ENCODE data around the gene STAC.
"Not testable (repeated sequence)": the region's sequence is repeated elsewhere in the genome, so short reads cannot be mapped to it uniquely, and the experiment has no call there.

STAC gene

DNA sequence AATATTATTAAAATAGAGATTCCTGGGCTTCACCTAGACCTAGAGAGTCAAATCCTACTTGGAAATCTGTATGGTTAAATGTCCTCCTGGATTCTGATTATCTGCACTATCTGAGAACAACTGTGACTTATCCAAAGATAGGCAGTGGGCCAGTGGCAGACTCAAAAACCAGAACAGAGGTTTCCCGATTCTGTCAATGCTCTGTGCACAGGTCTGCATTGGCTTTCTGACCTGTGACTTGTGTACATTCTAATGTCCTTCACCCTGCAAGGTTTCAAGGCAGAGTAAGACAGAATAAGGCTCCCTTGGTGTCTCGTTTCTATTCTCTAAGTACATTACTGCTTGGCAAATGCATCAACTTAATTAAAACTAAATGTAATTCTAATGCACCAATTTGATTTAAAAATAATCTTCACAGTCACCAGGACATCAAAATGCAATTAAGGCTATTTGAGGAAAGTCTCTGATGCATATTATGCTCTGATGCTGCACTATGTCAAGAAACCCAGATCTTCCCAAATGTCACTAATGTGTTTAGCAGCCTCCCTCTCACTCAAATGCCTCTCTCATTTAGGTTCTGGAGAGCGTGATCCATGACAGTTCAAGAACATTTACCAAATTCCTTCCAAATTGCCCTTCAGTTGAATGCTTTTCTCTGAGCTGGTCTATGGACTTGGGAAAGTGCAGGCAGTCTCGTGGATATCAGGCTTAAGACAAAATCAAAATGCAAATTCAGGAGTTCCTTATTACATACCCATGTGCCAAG is 140.1 kb downstream of the STAC start:
- DNase-seq (ENCODE audit: low read depth, low spot score): no peak

DNA sequence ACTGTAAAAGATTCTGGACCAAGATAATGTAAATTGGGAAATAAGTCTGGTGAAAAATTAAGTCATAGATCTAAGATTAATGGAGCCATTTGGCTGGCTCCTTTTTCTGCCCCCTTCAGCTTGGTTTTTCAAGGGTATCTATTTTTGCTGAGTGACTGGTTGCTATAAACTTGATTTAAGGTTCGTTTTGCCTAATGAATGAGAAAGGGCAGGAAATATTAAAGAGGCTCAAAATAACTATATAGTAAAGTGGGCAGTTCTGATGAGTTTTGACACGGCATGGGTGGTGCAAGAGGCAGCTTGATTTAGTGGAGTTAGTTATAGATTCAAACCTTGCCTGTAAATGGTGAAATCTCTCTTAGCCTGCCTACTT is 140.7 kb downstream of the STAC start:
- no peak for DNase-seq (ENCODE audit: low read depth, low spot score)

DNA sequence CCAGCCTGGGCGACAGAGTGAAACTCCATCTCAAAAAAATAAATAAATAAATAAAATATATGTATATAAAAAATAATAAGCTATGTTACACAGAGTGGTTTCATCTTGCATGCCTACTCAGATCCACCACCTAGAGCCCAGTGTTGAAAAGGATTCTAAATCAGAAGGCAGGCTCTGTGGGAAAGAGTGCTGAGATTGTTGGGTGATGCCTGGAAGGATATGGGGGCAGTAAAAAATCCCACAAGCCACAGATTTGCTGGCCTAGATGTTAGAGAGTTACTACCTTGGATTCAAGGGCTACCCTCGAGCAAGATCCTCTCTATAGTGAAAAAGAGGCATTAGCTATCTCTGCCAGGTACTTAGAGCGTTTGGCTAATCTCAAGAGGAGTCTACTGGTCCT is 144.3 kb downstream of the STAC start:
- DNase-seq (ENCODE audit: low read depth, low spot score): no peak

DNA sequence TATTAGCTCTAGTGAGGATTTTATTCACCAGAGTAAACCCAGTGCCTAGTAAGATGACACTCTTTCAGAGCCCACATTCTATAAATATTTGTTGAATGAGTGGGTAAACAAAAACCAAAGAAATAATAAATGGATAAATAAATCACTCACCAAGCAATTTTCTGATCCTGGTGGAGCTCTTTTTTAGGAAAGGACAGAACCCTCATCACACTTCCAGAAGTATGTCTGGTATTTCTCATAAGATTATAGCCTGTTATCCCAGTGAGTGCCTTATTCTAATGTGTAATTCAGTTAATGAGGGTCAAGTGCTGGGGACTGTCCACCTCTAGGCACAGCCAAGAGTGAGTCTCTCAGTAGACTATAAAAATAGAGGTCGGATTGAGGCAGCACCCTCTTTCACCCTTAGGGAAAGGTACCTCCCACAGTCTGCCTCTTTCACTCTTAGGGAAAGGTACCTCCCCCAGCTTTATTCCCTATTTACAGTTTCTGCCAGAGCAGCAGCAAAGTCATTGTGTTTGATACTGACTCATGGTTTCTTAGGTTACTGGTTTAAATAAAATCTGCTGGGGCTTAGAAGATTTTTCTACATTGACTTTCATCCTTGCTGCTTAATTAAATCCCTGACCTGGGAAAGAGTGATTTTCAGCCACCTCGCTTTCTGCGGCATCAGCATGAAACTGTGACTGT is 145.0 kb downstream of the STAC start:
- DNase-seq (ENCODE audit: low read depth, low spot score): no peak

DNA sequence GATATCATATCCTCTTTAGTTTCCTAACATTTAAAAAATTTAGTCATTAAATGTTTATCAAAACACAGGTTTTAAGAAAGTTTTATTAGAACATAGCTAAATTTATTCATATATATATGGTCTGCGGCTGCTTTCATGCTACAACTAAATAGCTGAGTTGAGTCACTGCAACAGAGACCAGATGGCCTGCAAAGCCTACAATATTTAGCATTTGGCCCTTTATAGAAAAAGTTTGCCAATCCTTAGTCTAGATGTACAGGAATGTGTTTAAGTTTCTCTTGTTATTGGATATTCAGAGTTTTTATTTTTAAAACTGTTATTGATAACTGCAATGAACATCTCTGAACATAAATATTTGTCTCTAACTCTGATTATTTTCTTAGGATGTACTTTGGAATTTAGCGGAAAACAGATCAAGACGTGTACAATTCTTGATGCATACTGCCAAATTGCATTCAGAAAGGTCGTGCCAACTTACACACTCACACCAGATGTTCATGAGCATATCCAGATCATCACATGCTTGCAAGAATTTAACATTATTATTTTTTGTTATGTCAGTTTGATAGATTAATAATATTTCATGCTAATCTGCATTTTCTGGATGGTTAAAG is 157.9 kb downstream of the STAC start:
- no peak for DNase-seq (ENCODE audit: low read depth, low spot score)

DNA sequence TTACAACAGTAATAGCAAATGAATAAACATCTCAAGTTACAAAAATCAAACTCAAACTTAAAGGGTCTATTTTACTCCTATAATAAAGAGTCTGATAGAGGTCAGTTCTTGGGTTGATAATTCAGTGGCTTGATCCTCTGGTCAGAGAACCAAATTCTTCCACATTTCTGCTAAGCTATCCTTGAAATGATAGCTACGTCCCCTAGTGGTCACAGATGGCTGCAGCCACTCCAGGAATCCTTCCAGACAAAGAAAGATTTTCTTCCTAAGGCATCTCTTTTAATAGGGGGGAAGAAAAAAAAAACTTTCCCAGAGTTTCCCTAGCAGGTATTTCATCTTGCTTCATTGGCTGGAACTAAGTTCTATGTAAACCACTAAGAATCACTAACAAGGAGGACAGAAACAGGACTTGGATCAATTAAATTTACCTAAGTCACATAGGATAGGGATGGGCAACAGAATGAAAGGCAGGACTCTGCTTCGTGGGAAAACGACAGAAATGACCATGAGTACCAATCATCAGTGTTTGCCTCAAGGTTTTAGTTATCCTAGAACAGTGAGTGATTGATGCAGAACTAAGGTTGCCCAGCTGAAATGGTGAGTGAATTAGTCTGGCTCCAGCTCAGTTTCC is 160.7 kb downstream of the STAC start:
- no peak for DNase-seq (ENCODE audit: low read depth, low spot score)

DNA sequence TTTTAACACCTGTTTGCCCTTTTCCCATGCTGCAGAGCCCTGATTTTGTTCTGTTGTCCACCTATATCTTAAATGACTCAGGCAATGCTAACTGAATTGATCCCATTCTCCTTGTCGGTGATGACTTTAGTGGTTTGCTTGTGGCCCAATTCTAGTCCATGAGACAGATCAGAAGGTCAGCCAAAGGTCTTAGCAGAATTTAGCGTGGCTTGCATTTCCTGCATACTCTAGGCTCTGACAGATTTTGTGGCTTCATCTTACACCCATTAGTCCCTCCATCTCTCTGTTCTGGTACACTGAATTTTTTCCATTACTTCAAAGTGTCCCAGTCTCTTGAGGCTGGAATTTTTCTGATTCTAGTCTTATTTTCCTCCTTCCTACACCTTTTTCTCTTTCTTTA is 161.9 kb downstream of the STAC start:
- DNase-seq (ENCODE audit: low read depth, low spot score): no peak

DNA sequence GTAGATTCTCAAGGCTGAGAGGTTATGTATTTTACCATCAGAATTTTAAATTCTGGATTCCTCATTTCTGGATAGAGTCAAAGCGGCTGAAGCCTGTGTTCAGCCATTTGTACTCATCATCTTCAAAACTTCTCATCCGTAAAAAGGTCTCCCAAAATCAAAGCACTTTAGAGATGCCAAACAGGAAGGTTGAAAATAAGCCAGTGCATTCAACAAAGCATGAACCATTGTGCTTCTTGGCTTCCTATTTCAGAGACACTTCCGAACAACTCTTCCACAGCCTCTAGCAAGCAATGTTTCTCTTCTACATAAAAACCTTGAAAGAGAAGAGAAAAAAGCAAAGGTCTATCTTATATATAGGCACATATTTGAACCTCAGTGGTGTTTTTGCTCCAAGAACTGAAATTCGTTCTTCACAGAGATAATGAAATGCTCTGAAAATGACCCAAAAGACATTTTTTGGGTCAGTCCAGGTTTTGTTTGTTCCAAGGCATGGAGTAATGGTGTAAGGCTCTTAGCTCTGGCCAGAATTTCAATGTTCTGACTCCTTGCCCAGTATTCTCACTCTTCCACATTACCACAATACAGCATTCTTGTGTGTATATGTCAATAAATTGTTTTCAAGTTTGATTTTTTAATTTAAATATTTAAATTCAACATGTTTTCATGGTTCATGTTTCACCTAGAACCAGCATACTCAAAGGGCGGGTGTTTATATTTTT is 163.1 kb downstream of the STAC start:
- DNase-seq (ENCODE audit: low read depth, low spot score): no peak

DNA sequence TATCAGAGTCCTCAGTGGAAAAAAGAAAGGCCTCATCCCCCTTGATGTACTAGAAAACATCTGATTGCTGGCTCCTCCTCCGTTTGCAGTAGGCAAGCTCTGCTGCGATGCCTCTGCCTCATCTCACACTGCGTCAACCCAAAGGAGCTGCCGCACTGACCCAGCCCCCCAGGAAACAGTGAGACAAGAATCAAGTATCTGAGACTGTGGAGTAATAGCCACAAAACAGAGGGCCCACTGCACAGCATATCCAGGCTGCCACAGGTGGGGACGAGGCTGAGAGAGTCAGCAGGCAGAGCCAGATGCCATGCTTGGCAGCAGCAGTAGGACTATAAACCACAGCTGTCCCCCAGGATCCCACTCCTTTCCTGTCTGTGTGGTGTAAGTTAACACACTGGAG is 165.9 kb downstream of the STAC start:
- no peak for DNase-seq (ENCODE audit: low read depth, low spot score)

DNA sequence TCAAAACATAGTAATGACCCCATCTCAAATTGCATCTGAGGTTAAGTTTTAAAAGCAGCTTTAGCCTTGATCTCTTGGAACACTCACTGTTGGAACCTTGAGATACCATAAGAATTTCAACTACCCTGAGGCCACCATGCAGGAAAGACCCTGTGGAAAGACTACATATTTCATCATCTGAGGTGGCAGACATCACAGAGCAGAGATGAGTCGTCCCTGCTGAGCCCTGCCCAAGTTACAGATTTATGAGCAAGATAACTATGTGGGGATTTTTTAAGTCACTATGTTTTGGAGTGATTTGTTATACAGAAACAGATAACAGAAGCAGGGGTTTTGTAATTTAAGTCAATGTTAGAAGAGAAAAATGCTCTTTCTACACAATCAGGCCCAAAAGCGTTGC is 168.4 kb downstream of the STAC start:
- DNase-seq (ENCODE audit: low read depth, low spot score): no peak

DNA sequence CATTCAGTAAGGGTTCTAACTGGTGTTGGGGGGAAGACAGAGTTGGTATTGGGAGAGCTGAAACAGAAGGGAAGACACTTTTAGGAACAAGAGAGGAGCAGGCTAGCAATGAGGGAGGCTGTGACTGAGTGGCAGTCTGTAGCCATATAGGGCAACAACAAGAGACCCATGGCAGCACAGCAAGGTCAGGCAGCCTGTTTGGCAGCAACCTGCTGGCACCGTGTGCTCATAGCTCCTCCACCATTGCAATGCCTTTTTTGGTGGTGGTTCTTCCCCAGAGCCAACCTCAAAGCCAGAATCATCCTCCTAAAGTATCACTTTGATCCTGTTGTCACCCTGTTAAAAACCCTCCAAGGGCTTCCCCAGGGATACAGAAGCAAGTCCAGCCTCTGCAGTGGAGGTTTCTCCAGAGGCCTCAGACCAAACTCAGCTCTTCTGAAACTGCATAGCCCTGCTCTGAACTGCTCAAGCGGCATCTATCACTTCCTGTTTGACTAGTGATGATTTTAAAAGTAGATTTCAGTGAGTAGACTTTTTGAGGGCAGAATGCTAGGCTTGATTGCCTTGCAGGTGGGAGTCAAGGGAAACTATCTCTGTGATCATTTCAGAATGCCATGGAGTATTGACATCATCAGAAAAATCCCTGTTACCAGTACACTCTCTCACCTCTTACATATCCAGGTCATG is 176.9 kb downstream of the STAC start:
- no peak for DNase-seq (ENCODE audit: low read depth, low spot score)

DNA sequence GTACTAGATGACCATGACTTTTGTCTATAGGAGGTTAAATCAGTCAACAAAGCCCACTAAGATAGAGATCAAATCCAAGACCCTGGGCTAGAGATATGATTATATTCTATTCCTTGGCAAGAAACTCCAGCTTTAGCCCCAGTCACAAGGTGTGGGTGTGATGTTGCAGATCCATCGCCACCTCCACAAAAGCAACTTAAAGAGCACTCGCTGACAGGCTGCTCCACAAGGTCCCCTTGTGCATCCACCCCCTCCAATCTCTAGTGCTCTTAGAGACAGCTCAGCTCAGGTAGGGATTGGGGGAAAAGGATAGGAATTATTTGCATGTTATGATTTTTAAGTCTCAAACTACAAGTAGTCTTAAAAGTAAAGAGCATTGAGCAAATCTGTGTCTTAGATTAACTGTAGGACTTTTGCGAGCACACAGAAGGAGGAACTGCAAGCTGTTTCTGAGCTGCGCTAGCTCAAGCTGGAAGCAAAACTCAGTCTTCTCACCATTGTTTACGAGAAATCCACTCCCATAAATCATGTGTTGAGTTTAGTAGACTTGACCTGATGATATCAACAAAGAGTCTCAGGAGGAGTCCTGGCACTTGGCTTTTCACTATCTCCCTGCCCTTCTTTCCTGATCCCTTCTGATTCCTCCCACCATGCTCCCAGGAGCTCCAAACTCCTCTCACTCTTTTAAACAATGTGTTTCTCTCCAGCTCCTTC is 177.6 kb downstream of the STAC start:
- DNase-seq (ENCODE audit: low read depth, low spot score): no peak

DNA sequence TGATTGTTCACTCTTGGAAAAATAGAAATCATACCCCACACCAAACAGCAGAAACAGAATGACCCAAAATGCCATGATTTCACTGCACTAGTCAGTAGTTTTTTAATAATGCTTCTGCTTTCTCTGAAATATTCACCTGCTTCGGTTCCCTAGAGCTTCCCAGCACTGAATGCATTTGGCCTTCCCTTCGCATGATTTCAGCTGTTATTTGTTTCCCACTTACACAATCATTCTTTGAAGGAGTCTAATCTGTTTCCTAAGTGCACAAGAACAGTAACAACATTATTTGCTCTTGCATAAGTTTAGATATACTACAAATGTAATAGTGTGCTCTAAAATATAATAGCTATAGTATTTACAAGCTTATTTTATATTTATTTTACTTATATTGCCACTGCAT is 178.7 kb downstream of the STAC start:
- DNase-seq (ENCODE audit: low read depth, low spot score): no peak

DNA sequence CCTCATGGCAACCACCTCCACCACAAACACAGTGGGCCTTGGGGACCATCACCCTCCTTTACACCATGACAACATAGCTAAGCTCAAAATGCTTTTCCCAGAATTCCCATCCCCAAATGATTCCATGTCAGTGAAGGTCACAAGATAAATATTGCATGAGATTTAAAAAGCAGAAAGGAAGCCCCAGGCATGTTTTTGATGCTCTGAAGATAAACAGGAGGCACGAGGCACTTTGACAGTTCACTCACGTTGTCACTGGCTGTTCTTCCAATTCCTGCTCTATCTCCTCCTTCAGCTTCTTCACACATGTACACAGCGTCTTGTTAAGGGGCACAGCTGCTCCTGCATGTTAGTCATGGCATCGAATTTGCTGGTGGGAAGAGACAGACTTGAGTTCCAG is 180.4 kb downstream of the STAC start:
- DNase-seq (ENCODE audit: low read depth, low spot score): no peak

DNA sequence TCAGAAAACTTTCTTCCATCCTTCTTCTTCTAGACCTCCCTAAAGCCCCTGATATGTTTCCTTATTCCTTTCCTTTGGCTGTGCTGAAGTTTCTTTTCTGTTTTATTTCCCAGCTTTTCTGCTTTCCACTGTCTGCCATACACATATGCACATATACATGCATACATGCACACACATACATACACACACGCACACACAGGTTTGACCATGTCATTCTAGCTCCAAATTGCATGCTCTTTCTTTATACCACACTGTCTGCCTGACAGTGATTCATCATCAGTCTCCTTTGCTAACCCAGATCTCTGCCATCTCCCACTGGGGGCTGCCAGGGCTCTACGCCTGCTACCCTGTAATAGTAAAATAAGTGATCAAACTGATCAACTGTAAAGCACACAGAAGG is 181.3 kb downstream of the STAC start:
- DNase-seq (ENCODE audit: low read depth, low spot score): no peak

DNA sequence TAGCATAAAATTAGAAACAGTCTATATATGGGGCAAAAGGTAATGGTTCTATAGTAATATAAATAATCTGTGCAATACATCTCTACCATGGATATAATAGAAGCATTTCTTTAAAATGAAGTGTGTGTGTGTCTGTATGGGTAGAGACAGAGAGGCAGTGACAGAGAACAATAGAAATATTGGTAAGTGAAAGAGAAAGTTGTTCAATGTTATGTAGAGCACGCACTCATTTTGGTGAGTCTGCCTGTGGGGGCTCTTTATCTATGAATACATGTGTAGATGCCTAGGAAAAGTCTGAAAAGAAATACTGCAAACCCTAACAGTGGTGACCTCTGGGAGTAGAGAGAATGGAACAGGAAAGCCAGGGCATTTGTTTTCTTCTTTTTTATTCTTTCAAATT is 182.6 kb downstream of the STAC start:
- DNase-seq (ENCODE audit: low read depth, low spot score): no peak

DNA sequence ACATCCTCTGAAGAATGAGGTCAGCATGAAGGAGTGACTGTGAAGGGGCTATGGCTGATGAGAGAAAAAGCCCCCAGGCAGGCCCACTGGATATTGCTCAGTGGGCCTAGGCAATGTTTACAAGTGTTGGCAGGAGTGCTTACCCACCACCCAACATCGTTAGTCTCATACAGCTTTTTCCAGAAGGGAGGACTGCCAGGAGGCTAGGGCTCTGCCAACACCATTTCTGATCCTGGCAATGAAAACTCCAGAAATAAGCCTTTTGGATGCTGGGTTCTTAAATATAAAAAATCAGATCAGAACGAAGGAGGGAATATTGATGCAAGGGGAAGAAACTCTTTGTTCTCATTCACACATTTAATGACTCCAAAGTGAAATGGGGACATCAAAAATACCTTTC is 194.9 kb downstream of the STAC start:
- DNase-seq (ENCODE audit: low read depth, low spot score): no peak

DNA sequence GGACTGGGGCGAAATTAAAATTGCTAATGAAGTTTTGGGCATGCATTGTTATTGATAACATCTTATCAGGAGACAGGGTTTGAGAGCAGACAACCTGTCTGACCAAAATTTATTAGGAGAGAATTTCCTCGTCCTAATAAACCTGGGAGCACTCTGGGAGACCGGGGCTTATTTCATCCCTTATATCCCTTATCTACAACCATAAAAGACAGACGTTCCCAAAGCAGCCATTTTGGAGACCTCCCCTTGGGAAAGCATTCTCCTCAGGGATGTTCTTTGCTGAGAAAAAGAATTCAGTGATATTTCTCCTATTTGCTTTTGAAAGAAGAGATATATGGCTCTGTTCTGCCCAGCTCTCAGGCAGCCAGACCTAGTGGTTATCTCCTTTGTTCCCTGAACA is 198.1 kb downstream of the STAC start:
- DNase-seq (ENCODE audit: low read depth, low spot score): not testable (repeated sequence)

DNA sequence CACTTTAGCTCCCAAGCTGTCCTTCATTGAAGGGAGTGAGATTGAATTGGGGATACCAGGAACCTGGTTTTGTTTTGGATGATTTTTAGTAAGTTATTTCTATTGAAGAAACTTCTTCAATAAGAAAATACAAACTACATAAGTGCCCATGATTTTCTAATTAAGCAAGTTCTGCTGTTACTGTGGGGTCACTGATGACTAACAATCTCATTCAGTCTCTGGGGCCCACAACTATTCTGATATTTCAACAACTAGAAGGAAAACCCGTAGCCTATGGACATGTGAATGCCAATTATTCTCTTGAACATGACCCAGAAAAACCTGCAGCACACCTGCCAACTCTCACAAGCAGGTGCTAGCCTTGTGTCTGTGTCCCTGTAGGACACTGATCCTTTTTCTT is 199.4 kb downstream of the STAC start:
- DNase-seq (ENCODE audit: low read depth, low spot score): no peak

DNA sequence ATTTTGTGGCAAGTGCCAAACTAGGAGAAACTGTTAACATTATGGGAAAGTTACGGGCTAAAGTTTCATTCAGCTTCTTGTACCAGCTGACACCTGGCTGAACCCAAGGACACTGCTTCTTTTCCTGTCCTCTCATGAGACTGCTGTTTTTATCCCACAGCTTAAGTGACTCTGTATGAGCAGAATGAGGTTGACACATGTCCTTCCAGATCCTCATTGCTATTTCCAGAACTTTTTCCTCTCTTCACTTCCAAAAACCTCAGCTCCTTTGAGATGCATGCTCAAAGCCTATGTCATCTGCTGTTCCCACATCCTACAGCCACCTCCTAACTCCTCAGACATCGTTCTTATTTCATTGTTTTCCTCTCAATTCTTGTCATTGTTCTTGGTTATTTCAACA is 200.4 kb downstream of the STAC start:
- DNase-seq (ENCODE audit: low read depth, low spot score): no peak

DNA sequence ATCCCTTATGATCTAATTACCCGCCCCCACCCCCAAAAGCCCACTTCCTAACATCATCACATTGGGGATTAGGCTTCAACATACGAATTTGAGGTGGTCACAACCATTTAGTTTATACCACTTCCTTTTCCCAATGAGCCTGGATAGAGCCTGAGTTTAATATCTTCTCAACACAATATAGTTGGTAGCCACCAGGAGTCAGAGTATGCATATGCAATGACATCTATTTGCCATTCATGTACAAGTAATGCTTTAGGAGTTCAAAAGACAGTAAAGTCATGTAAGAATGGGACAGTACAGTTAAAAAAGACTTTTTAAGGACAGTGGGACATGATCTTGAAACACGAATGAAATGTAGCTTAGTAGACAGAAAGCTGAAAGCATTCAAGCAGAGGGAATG is 211.7 kb downstream of the STAC start:
- DNase-seq (ENCODE audit: low read depth, low spot score): no peak
